Liver (tissue), 9 donors: ENCODE results near the gene ATP6AP1. TPM values are rescaled to one million over a fixed set of nuclear protein-coding genes. Genes with fewer than 3 reads are reported as not detected.

ENCODE experiments used
- DNase-seq: peaks from one replicate; pipeline ENCODE4 v3.0.0-alpha.2; 2017; ENCODE audit warnings: low spot score
- H3K27ac ChIP-seq, 2 donors: one replicate each; pipeline ENCODE4 v1.7.0; 2013; ENCODE audit warnings: inconsistent platforms in 2 of 2, low read length in 2 of 2, control low read depth in 1 of 2, low read depth in 1 of 2, mild to moderate bottlenecking in 1 of 2
- H3K27me3 ChIP-seq, 4 donors: one replicate each; pipeline versions ENCODE4 v1.6.1 to v1.7.0; 2013; ENCODE audit warnings: low read length in 3 of 4, inconsistent platforms in 1 of 4, mild to moderate bottlenecking in 1 of 4, moderate library complexity in 1 of 4; ENCODE audit not compliant: control insufficient read depth in 4 of 4, insufficient read depth in 4 of 4
- H3K36me3 ChIP-seq, 4 donors: one replicate each; pipeline versions ENCODE4 v1.6.1 to v1.7.0; 2013; ENCODE audit warnings: low read length in 3 of 4, mild to moderate bottlenecking in 3 of 4, low read depth in 1 of 4, moderate library complexity in 1 of 4; ENCODE audit not compliant: control insufficient read depth in 4 of 4, insufficient read depth in 3 of 4
- H3K4me1 ChIP-seq, 4 donors: one replicate each; pipeline versions ENCODE4 v1.6.1 to v1.7.0; 2013; ENCODE audit warnings: low read length in 3 of 4, mild to moderate bottlenecking in 3 of 4, moderate library complexity in 1 of 4; ENCODE audit not compliant: control insufficient read depth in 4 of 4, insufficient read depth in 4 of 4
- H3K4me3 ChIP-seq, 3 donors: one replicate each; pipeline versions ENCODE4 v1.6.1 to v1.7.0; 2013; ENCODE audit warnings: low read length in 3 of 3, control low read depth in 1 of 3, low read depth in 1 of 3, mild to moderate bottlenecking in 1 of 3
- H3K9ac ChIP-seq, 2 donors: one replicate each; pipeline ENCODE4 v1.7.0; 2013; ENCODE audit warnings: low read length in 2 of 2, mild to moderate bottlenecking in 2 of 2, moderate library complexity in 2 of 2, control low read depth in 1 of 2, low read depth in 1 of 2
- H3K9me3 ChIP-seq, 4 donors: one replicate each; pipeline versions ENCODE4 v1.6.1 to v1.7.0; 2013; ENCODE audit warnings: low read length in 3 of 4; ENCODE audit not compliant: control insufficient read depth in 4 of 4
- EGR1 ChIP-seq, 2 donors: IDR thresholded peaks; 2 replicates each; pipeline ENCODE4 v1.6.1; 2016 to 2018; ENCODE audit warnings: antibody characterized with exemption in 2 of 2, low read depth in 2 of 2
- GABPA ChIP-seq, 2 donors: IDR thresholded peaks in 1 of 2; conservative IDR thresholded peaks in 1 of 2; 2 replicates each; pipeline ENCODE4 v1.6.1; 2016; ENCODE audit warnings: antibody characterized with exemption in 2 of 2, mild to moderate bottlenecking in 1 of 2, moderate library complexity in 1 of 2
- HNF4A ChIP-seq, 2 donors: conservative IDR thresholded peaks; 2 replicates each; pipeline ENCODE4 v1.6.1; 2016; ENCODE audit warnings: antibody characterized with exemption in 2 of 2, mild to moderate bottlenecking in 2 of 2
- HNF4G ChIP-seq: IDR thresholded peaks from 2 replicates; pipeline ENCODE4 v1.6.1; 2016; ENCODE audit warnings: antibody characterized with exemption
- JUND ChIP-seq, 2 donors: IDR thresholded peaks; 2 replicates each; pipeline ENCODE4 v1.6.1; 2016; ENCODE audit warnings: antibody characterized with exemption in 2 of 2
- NR2F2 ChIP-seq: IDR thresholded peaks from 2 replicates; pipeline ENCODE4 v1.6.1; 2016; ENCODE audit warnings: antibody characterized with exemption
- RAD21 ChIP-seq, 2 donors: IDR thresholded peaks; 2 replicates each; pipeline ENCODE4 v1.6.1; 2016; ENCODE audit warnings: antibody characterized with exemption in 2 of 2, mild to moderate bottlenecking in 2 of 2
- RXRA ChIP-seq, 2 donors: IDR thresholded peaks; 2 replicates each; pipeline ENCODE4 v1.6.1; 2017 to 2018; ENCODE audit warnings: antibody characterized with exemption in 2 of 2, mild to moderate bottlenecking in 1 of 2
- SP1 ChIP-seq: IDR thresholded peaks from 2 replicates; pipeline ENCODE4 v1.6.1; 2018; ENCODE audit warnings: antibody characterized with exemption, mild to moderate bottlenecking
- TAF1 ChIP-seq: conservative IDR thresholded peaks from 2 replicates; pipeline ENCODE4 v1.6.1; 2016; ENCODE audit warnings: antibody characterized with exemption, mild to moderate bottlenecking
- YY1 ChIP-seq: IDR thresholded peaks from 2 replicates; pipeline ENCODE4 v1.6.1; 2016; ENCODE audit warnings: antibody characterized with exemption, mild to moderate bottlenecking
- WGBS: extraction: QIAGEN DNeasy Blood & Tissue Kit; methylation state at CpG from one replicate; pipeline ENCODE4 v1.1.7; 2013; 5-methylcytosine and 5-hydroxymethylcytosine counted together
- polyA plus RNA-seq, 2 donors: library from polyadenylated mRNA; stranded (reverse) in 1 of 2; unstranded in 1 of 2; fragments of 200-250 nt in 1 of 2; fragments of >200 nt in 1 of 2; fragmentation: Nextera tagmentation in 1 of 2; extraction: Ambion mirVana in 1 of 2; gene quantifications; one replicate each; pipeline versions ENCODE4 v1.2.1 to v1.2.3, GENCODE V29; 2013 to 2015
- total RNA-seq, 2 donors: library from RNA; depleted of rRNA; stranded (reverse); fragments of >200 nt; gene quantifications; one replicate each; pipeline ENCODE4 v1.2.3, GENCODE V29; 2014
- TF ChIP-seq, protein P1 (sequence below): IDR thresholded peaks from 2 replicates; pipeline ENCODE4 v1.6.1; 2016; ENCODE audit warnings: antibody characterized with exemption
- TF ChIP-seq, protein P2 (sequence below): fragments of 150-350 bp; IDR thresholded peaks from 2 replicates; pipeline ENCODE4 v1.5.1; 2017; ENCODE audit warnings: improper control_type of control experiment, low read depth, low read length; ENCODE audit not compliant: missing input control
- TF ChIP-seq, protein P3 (sequence below): IDR thresholded peaks from 2 replicates; pipeline ENCODE4 v1.6.1; 2016; ENCODE audit warnings: antibody characterized with exemption
- TF ChIP-seq, protein P4 (sequence below): IDR thresholded peaks from 2 replicates; pipeline ENCODE4 v1.6.1; 2016; ENCODE audit warnings: antibody characterized with exemption
- TF ChIP-seq, protein P5 (sequence below): IDR thresholded peaks from 2 replicates; pipeline ENCODE4 v1.6.1; 2016; ENCODE audit warnings: antibody characterized with exemption, mild to moderate bottlenecking
- donor health status: healthy.
- donor health status: healthy.
- donor health status: healthy.
- donor health status: healthy.
- donor health status: healthy.

Gene ATP6AP1
- total and polyA plus RNA-seq, 4 donors: 35.2 to 43.3 (median 40.8) TPM

DNA sequence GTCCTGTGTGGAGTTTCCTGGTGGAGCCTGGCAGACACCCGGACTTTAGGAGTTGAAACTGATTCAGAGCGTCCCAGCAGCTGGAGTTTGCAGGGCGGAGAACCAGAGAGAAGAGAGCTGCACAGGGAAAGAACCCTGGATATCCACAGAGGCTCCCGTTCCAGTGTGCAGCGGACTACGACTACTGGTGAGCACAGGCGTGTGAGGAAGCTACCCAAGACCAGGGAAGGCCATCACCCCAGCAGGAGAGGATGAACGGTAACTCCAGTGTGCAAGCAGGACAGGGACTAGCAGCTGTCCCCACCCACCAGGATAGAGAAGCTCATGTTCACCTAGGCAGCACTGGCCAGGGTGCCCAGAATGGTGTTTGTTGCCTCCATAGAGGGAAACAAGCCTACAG, 48.3 kb downstream of the ATP6AP1 start:
- no peak for DNase-seq
- no peaks in the 10 kb centered on the region for H3K36me3 ChIP-seq
- TF ChIP-seq JUND (IDR thresholded peaks at IDR 0.05) (no peak), HNF4G (no peak), HNF4A (conservative IDR thresholded peaks at IDR 0.05) (no peak), NR2F2 (no peak), TAF1 (no peak), GABPA (IDR thresholded peaks at IDR 0.05 in 1 of 2, conservative IDR thresholded peaks at IDR 0.05 in 1 of 2) (no peak), SP1 (no peak), EGR1 (IDR thresholded peaks at IDR 0.05; ENCODE audit: low read depth in 2 of 2) (no peak), YY1 (no peak), RAD21 (IDR thresholded peaks at IDR 0.05) (no peak)
- TF ChIP-seq, protein P1, sequence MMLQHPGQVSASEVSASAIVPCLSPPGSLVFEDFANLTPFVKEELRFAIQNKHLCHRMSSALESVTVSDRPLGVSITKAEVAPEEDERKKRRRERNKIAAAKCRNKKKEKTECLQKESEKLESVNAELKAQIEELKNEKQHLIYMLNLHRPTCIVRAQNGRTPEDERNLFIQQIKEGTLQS: no peak
- TF ChIP-seq, protein P2, sequence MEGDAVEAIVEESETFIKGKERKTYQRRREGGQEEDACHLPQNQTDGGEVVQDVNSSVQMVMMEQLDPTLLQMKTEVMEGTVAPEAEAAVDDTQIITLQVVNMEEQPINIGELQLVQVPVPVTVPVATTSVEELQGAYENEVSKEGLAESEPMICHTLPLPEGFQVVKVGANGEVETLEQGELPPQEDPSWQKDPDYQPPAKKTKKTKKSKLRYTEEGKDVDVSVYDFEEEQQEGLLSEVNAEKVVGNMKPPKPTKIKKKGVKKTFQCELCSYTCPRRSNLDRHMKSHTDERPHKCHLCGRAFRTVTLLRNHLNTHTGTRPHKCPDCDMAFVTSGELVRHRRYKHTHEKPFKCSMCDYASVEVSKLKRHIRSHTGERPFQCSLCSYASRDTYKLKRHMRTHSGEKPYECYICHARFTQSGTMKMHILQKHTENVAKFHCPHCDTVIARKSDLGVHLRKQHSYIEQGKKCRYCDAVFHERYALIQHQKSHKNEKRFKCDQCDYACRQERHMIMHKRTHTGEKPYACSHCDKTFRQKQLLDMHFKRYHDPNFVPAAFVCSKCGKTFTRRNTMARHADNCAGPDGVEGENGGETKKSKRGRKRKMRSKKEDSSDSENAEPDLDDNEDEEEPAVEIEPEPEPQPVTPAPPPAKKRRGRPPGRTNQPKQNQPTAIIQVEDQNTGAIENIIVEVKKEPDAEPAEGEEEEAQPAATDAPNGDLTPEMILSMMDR: no peak
- TF ChIP-seq, protein P3, sequence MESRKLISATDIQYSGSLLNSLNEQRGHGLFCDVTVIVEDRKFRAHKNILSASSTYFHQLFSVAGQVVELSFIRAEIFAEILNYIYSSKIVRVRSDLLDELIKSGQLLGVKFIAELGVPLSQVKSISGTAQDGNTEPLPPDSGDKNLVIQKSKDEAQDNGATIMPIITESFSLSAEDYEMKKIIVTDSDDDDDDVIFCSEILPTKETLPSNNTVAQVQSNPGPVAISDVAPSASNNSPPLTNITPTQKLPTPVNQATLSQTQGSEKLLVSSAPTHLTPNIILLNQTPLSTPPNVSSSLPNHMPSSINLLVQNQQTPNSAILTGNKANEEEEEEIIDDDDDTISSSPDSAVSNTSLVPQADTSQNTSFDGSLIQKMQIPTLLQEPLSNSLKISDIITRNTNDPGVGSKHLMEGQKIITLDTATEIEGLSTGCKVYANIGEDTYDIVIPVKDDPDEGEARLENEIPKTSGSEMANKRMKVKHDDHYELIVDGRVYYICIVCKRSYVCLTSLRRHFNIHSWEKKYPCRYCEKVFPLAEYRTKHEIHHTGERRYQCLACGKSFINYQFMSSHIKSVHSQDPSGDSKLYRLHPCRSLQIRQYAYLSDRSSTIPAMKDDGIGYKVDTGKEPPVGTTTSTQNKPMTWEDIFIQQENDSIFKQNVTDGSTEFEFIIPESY: no peak
- TF ChIP-seq, protein P4, sequence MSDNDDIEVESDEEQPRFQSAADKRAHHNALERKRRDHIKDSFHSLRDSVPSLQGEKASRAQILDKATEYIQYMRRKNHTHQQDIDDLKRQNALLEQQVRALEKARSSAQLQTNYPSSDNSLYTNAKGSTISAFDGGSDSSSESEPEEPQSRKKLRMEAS: no peak
- TF ChIP-seq, protein P5, sequence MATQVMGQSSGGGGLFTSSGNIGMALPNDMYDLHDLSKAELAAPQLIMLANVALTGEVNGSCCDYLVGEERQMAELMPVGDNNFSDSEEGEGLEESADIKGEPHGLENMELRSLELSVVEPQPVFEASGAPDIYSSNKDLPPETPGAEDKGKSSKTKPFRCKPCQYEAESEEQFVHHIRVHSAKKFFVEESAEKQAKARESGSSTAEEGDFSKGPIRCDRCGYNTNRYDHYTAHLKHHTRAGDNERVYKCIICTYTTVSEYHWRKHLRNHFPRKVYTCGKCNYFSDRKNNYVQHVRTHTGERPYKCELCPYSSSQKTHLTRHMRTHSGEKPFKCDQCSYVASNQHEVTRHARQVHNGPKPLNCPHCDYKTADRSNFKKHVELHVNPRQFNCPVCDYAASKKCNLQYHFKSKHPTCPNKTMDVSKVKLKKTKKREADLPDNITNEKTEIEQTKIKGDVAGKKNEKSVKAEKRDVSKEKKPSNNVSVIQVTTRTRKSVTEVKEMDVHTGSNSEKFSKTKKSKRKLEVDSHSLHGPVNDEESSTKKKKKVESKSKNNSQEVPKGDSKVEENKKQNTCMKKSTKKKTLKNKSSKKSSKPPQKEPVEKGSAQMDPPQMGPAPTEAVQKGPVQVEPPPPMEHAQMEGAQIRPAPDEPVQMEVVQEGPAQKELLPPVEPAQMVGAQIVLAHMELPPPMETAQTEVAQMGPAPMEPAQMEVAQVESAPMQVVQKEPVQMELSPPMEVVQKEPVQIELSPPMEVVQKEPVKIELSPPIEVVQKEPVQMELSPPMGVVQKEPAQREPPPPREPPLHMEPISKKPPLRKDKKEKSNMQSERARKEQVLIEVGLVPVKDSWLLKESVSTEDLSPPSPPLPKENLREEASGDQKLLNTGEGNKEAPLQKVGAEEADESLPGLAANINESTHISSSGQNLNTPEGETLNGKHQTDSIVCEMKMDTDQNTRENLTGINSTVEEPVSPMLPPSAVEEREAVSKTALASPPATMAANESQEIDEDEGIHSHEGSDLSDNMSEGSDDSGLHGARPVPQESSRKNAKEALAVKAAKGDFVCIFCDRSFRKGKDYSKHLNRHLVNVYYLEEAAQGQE: no peak
- H3K4me1 ChIP-seq: peaks cover 0 to 3% (median 1%) of the 10 kb centered on the region in 4 donors
- H3K4me3 ChIP-seq: no peak overlapping the region
- no peak overlapping the region for H3K27ac ChIP-seq
- no peaks in the 10 kb centered on the region for H3K9me3 ChIP-seq
- no peaks in the 10 kb centered on the region for H3K27me3 ChIP-seq
- 96% methylated on average over 8 of the region's 8 CpGs for WGBS
- no peak overlapping the region for H3K9ac ChIP-seq

DNA sequence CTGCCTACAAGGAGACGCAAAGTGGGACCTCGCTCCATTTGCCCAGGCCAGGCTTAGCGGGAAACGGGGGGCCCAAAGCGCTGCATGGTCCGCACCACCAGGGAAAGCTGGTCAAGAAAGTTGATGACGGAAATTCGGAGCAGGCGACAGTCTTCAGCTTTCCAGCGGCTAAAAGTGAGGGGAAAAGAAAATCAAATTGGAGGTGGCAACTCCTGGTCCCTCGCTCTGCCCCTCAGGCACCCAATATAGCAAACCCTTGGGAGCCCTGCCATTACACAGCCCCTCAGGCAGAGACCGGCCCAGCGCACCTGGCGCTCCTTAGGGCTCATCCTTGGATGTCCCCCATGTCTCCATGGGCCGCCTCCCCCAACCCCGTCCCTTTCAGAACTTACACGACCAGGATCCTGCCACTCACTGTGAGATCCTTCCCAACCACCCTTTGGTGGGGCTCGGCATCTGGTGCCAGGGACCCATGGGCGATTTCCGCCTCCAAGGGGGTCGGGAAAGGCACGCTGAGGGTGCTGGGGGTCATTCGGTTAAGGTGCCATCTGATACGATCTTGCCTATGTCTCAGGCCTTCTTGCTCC, 49.5 kb downstream of the ATP6AP1 start:
- H3K36me3 ChIP-seq: no peaks in the 10 kb centered on the region
- H3K9ac ChIP-seq: no peak overlapping the region
- H3K9me3 ChIP-seq: no peaks in the 10 kb centered on the region
- peak overlapping the region in 1 of 2 donors; percentile 29 for H3K27ac ChIP-seq
- H3K4me3 ChIP-seq: peak overlapping the region in 2 of 3 donors; percentile 30 to 45
- DNase-seq: no peak
- H3K27me3 ChIP-seq: no peaks in the 10 kb centered on the region
- peaks cover 0 to 3% (median 1%) of the 10 kb centered on the region in 4 donors for H3K4me1 ChIP-seq
- WGBS: 71% methylated on average over 24 of the region's 24 CpGs
- TF ChIP-seq, protein P4: no peak
- TF ChIP-seq TAF1: no peak
- no peak for TF ChIP-seq GABPA (IDR thresholded peaks at IDR 0.05 in 1 of 2, conservative IDR thresholded peaks at IDR 0.05 in 1 of 2)
- TF ChIP-seq, protein P2: no peak
- TF ChIP-seq, protein P3: no peak
- TF ChIP-seq RXRA (IDR thresholded peaks at IDR 0.05): no peak
- TF ChIP-seq, protein P1: no peak
- no peak for TF ChIP-seq HNF4A (conservative IDR thresholded peaks at IDR 0.05)
- no peak for TF ChIP-seq NR2F2
